B cell (primary cell): Measurements from ENCODE around the gene S100A4.
"Not testable (repeated sequence)": the region's sequence is repeated elsewhere in the genome, so short reads cannot be mapped to it uniquely, and the experiment has no call there.

ENCODE experiments used
- CTCF ChIP-seq: fragments of 200-600 bp; IDR thresholded peaks from one replicate; pipeline ENCODE4 v1.8.0; 2022; ENCODE audit warnings: antibody characterized with exemption, mild to moderate bottlenecking
- EZH2 ChIP-seq: IDR thresholded peaks from 2 replicates; pipeline ENCODE4 v1.6.1; 2012; ENCODE audit warnings: borderline replicate concordance, low read depth, mild to moderate bottlenecking, moderate library complexity, low read length; ENCODE audit not compliant: insufficient read depth, poor library complexity, severe bottlenecking

- not testable (repeated sequence) for TF ChIP-seq CTCF, EZH2
Measured at GRCh38 chr1:153521808-153522207, 23.8 kb downstream of the S100A4 start.
